GM23338 (cell line): Measurements from ENCODE around the gene ZMAT5. TPM values are rescaled to one million over a fixed set of nuclear protein-coding genes. Genes with fewer than 3 reads are reported as not detected.

Source experiments
- ATAC-seq: fragments of 200-7000 bp; cut with Tn5 transposase; 3 replicates; pipeline ENCODE4 v1.9.1; 2020
- DNase-seq: peaks from one replicate; pipeline ENCODE4 v3.0.0-alpha.2; 2015; ENCODE audit warnings: low spot score
- H2AFZ ChIP-seq: fragments of 200-600 bp; sonication (generic); 2 replicates; pipeline ENCODE4 v1.8.0; 2016; ENCODE audit warnings: antibody characterized with exemption, mild to moderate bottlenecking, moderate library complexity
- H3F3A ChIP-seq: fragments of 200-600 bp; sonication (generic); replicated peaks from 2 replicates; pipeline ENCODE4 v1.8.0; 2017; ENCODE audit warnings: antibody characterized with exemption, mixed run types, low read depth
- H3K27ac ChIP-seq: fragments of 200-600 bp; sonication (generic); 2 replicates; pipeline ENCODE4 v1.6.1; 2016; ENCODE audit warnings: low read depth
- H3K27me3 ChIP-seq: fragments of 200-600 bp; sonication (generic); 2 replicates; pipeline ENCODE4 v1.8.0; 2016; ENCODE audit warnings: mild to moderate bottlenecking, mixed run types, moderate library complexity; ENCODE audit not compliant: insufficient read depth
- H3K36me3 ChIP-seq: fragments of 200-600 bp; sonication (generic); 2 replicates; pipeline ENCODE4 v1.8.0; 2016; ENCODE audit warnings: mild to moderate bottlenecking; ENCODE audit not compliant: insufficient read depth
- H3K4me1 ChIP-seq: fragments of 200-600 bp; sonication (generic); 2 replicates; pipeline ENCODE4 v1.8.0; 2016; ENCODE audit warnings: mild to moderate bottlenecking, moderate library complexity; ENCODE audit not compliant: insufficient read depth
- H3K4me2 ChIP-seq: fragments of 200-600 bp; sonication (generic); 2 replicates; pipeline ENCODE4 v1.7.1; 2017; ENCODE audit warnings: mixed run types
- H3K4me3 ChIP-seq: fragments of 200-600 bp; sonication (generic); 2 replicates; pipeline ENCODE4 v1.6.1; 2016; ENCODE audit warnings: mixed run types
- H3K79me2 ChIP-seq: fragments of 200-600 bp; sonication (generic); replicated peaks from 2 replicates; pipeline ENCODE4 v1.8.0; 2017; ENCODE audit warnings: mild to moderate bottlenecking; ENCODE audit not compliant: insufficient read depth
- H3K9me2 ChIP-seq: fragments of 200-600 bp; sonication (generic); 2 replicates; pipeline ENCODE4 v1.8.0; 2017; ENCODE audit not compliant: insufficient read depth
- H4K20me1 ChIP-seq: fragments of 200-600 bp; sonication (generic); replicated peaks from 2 replicates; pipeline ENCODE4 v1.8.0; 2017; ENCODE audit warnings: mild to moderate bottlenecking; ENCODE audit not compliant: insufficient read depth
- H3K27ac Mint-ChIP-seq: 2 replicates; pipeline ENCODE4 v1.8.0; 2020; ENCODE audit warnings: inconsistent platforms, mild to moderate bottlenecking, moderate library complexity, mixed read lengths
- H3K27me3 Mint-ChIP-seq: 3 replicates; pipeline ENCODE4 v1.8.0; 2022; ENCODE audit warnings: low read depth, mild to moderate bottlenecking, moderate library complexity, mixed read lengths, inconsistent platforms; ENCODE audit not compliant: insufficient read depth, poor library complexity
- H3K36me3 Mint-ChIP-seq: 3 replicates; pipeline ENCODE4 v1.8.0; 2021; ENCODE audit warnings: low read depth, mild to moderate bottlenecking, inconsistent platforms, moderate library complexity, mixed read lengths
- H3K4me1 Mint-ChIP-seq: 3 replicates; pipeline ENCODE4 v1.8.0; 2020; ENCODE audit warnings: mild to moderate bottlenecking, inconsistent platforms, mixed read lengths
- H3K4me3 Mint-ChIP-seq: 3 replicates; pipeline ENCODE4 v1.8.0; 2021; ENCODE audit warnings: moderate library complexity, mild to moderate bottlenecking, inconsistent platforms, mixed read lengths
- H3K9me3 Mint-ChIP-seq: 3 replicates; pipeline ENCODE4 v1.8.0; 2020; ENCODE audit warnings: moderate library complexity, mild to moderate bottlenecking, inconsistent platforms, mixed read lengths
- CREB1 ChIP-seq: fragments of 250-450 bp; sonication (Bioruptor Pico); IDR thresholded peaks from 2 replicates; pipeline ENCODE4 v1.5.0; 2020; ENCODE audit warnings: low read depth, mild to moderate bottlenecking, moderate library complexity
- EZH2phosphoT487 ChIP-seq: fragments of 200-600 bp; sonication (generic); IDR thresholded peaks from one replicate; pipeline ENCODE4 v1.8.1; 2018; ENCODE audit warnings: antibody characterized with exemption; ENCODE audit not compliant: unreplicated experiment
- NANOG ChIP-seq: IDR thresholded peaks from 2 replicates; pipeline ENCODE4 v1.6.1; 2016; ENCODE audit warnings: antibody characterized with exemption, borderline replicate concordance
- POLR2AphosphoS5 ChIP-seq: IDR thresholded peaks from 2 replicates; pipeline ENCODE4 v1.6.1; 2016; ENCODE audit warnings: antibody characterized with exemption, low read depth
- ZNF114 ChIP-seq: fragments of 250-450 bp; sonication (Bioruptor Pico); IDR thresholded peaks from 2 replicates; pipeline ENCODE4 v1.5.0; 2020; ENCODE audit warnings: mild to moderate bottlenecking, moderate library complexity
- ZNF331 ChIP-seq: fragments of 250-450 bp; sonication (Bioruptor Pico); IDR thresholded peaks from 2 replicates; pipeline ENCODE4 v1.5.0; 2020; ENCODE audit warnings: low read depth, mild to moderate bottlenecking, moderate library complexity
- polyA plus RNA-seq: library from polyadenylated mRNA; unstranded; fragments of >200 nt; fragmentation: Nextera tagmentation; extraction: Ambion mirVana; gene quantifications from 2 replicates; pipeline ENCODE4 v1.2.1, GENCODE V29; 2016
- total RNA-seq: library from RNA; depleted of rRNA; stranded (reverse); fragments of >200 nt; shearing (Covaris generic); gene quantifications from 2 replicates; pipeline ENCODE4 v1.2.3, GENCODE V29; 2014
- TF ChIP-seq, protein P1 (sequence below): IDR thresholded peaks from one replicate; pipeline ENCODE4 v1.6.1; 2018; ENCODE audit warnings: antibody characterized with exemption; ENCODE audit not compliant: unreplicated experiment
- TF ChIP-seq, protein P2 (sequence below): fragments of 250-450 bp; sonication (Bioruptor Pico); IDR thresholded peaks from 2 replicates; pipeline ENCODE4 v1.5.0; 2020; ENCODE audit warnings: mild to moderate bottlenecking, moderate library complexity
- TF ChIP-seq, protein P3 (sequence below), 2 experiments: fragments of 200-600 bp in 1 of 2; sonication (generic) in 1 of 2; conservative IDR thresholded peaks; 2 replicates each; pipeline versions ENCODE4 v1.5.1 to v1.6.1; 2016 to 2017; ENCODE audit warnings: antibody characterized with exemption in 2 of 2, low read depth in 2 of 2, mild to moderate bottlenecking in 2 of 2, moderate library complexity in 1 of 2

ZMAT5 gene
- total and polyA plus RNA-seq, 2 experiments from 2014 or later = 14.6 to 25.4 TPM

DNA sequence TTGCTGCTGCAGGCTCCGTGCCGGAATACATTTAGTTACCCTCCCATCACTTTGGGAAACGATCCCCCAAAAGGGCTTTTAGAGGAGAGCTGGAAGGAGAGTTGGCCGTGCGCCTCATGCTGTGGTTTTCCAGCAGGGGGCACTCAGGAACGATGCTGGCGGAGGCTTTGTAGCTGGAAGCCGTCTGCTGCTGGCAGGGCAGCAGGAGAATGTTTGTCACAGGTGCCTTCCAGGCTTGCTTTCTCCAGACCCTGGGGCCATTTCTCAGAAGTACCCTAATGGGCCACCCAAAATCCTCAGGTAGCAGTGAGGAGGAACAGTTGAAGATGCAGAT, 77.0 kb downstream of the ZMAT5 start:
- ATAC-seq = peak; percentile 56
- Mint-ChIP-seq H3K9me3 (no peaks in the 10 kb centered on the region), H3K4me3 (peak overlapping the region; percentile 20; the same call in 2 of the 3 replicates), H3K27me3 (peaks cover 5% of the 10 kb centered on the region), H3K27ac (no peak overlapping the region), H3K36me3 (no peaks in the 10 kb centered on the region; the same call in 1 of the 3 replicates), H3K4me1 (peaks cover 58% of the 10 kb centered on the region)
- peaks cover 4% of the 10 kb centered on the region for H4K20me1 ChIP-seq
- H3K27ac ChIP-seq = peak overlapping the region; percentile 79
- no peaks in the 10 kb centered on the region; the same call in 1 of the 2 replicates for H3F3A ChIP-seq
- no peaks in the 10 kb centered on the region for H3K27me3 ChIP-seq
- peak overlapping the region; percentile 68 for H3K4me2 ChIP-seq
- no peaks in the 10 kb centered on the region for H3K79me2 ChIP-seq
- TF ChIP-seq EZH2phosphoT487 = no peak
- TF ChIP-seq ZNF331 = no peak
- TF ChIP-seq ZNF114 = no peak
- TF ChIP-seq, protein P1, sequence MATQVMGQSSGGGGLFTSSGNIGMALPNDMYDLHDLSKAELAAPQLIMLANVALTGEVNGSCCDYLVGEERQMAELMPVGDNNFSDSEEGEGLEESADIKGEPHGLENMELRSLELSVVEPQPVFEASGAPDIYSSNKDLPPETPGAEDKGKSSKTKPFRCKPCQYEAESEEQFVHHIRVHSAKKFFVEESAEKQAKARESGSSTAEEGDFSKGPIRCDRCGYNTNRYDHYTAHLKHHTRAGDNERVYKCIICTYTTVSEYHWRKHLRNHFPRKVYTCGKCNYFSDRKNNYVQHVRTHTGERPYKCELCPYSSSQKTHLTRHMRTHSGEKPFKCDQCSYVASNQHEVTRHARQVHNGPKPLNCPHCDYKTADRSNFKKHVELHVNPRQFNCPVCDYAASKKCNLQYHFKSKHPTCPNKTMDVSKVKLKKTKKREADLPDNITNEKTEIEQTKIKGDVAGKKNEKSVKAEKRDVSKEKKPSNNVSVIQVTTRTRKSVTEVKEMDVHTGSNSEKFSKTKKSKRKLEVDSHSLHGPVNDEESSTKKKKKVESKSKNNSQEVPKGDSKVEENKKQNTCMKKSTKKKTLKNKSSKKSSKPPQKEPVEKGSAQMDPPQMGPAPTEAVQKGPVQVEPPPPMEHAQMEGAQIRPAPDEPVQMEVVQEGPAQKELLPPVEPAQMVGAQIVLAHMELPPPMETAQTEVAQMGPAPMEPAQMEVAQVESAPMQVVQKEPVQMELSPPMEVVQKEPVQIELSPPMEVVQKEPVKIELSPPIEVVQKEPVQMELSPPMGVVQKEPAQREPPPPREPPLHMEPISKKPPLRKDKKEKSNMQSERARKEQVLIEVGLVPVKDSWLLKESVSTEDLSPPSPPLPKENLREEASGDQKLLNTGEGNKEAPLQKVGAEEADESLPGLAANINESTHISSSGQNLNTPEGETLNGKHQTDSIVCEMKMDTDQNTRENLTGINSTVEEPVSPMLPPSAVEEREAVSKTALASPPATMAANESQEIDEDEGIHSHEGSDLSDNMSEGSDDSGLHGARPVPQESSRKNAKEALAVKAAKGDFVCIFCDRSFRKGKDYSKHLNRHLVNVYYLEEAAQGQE = no peak
- TF ChIP-seq, protein P2, sequence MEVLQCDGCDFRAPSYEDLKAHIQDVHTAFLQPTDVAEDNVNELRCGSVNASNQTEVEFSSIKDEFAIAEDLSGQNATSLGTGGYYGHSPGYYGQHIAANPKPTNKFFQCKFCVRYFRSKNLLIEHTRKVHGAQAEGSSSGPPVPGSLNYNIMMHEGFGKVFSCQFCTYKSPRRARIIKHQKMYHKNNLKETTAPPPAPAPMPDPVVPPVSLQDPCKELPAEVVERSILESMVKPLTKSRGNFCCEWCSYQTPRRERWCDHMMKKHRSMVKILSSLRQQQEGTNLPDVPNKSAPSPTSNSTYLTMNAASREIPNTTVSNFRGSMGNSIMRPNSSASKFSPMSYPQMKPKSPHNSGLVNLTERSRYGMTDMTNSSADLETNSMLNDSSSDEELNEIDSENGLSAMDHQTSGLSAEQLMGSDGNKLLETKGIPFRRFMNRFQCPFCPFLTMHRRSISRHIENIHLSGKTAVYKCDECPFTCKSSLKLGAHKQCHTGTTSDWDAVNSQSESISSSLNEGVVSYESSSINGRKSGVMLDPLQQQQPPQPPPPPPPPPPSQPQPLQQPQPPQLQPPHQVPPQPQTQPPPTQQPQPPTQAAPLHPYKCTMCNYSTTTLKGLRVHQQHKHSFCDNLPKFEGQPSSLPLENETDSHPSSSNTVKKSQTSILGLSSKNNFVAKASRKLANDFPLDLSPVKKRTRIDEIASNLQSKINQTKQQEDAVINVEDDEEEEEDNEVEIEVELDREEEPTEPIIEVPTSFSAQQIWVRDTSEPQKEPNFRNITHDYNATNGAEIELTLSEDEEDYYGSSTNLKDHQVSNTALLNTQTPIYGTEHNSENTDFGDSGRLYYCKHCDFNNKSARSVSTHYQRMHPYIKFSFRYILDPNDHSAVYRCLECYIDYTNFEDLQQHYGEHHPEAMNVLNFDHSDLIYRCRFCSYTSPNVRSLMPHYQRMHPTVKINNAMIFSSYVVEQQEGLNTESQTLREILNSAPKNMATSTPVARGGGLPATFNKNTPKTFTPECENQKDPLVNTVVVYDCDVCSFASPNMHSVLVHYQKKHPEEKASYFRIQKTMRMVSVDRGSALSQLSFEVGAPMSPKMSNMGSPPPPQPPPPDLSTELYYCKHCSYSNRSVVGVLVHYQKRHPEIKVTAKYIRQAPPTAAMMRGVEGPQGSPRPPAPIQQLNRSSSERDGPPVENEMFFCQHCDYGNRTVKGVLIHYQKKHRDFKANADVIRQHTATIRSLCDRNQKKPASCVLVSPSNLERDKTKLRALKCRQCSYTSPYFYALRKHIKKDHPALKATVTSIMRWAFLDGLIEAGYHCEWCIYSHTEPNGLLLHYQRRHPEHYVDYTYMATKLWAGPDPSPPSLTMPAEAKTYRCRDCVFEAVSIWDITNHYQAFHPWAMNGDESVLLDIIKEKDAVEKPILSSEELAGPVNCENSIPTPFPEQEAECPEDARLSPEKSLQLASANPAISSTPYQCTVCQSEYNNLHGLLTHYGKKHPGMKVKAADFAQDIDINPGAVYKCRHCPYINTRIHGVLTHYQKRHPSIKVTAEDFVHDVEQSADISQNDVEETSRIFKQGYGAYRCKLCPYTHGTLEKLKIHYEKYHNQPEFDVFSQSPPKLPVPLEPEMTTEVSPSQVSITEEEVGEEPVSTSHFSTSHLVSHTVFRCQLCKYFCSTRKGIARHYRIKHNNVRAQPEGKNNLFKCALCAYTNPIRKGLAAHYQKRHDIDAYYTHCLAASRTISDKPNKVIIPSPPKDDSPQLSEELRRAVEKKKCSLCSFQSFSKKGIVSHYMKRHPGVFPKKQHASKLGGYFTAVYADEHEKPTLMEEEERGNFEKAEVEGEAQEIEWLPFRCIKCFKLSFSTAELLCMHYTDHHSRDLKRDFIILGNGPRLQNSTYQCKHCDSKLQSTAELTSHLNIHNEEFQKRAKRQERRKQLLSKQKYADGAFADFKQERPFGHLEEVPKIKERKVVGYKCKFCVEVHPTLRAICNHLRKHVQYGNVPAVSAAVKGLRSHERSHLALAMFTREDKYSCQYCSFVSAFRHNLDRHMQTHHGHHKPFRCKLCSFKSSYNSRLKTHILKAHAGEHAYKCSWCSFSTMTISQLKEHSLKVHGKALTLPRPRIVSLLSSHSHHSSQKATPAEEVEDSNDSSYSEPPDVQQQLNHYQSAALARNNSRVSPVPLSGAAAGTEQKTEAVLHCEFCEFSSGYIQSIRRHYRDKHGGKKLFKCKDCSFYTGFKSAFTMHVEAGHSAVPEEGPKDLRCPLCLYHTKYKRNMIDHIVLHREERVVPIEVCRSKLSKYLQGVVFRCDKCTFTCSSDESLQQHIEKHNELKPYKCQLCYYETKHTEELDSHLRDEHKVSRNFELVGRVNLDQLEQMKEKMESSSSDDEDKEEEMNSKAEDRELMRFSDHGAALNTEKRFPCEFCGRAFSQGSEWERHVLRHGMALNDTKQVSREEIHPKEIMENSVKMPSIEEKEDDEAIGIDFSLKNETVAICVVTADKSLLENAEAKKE = peak; percentile 39; the same call in 1 of the 2 replicates
- TF ChIP-seq, protein P3, sequence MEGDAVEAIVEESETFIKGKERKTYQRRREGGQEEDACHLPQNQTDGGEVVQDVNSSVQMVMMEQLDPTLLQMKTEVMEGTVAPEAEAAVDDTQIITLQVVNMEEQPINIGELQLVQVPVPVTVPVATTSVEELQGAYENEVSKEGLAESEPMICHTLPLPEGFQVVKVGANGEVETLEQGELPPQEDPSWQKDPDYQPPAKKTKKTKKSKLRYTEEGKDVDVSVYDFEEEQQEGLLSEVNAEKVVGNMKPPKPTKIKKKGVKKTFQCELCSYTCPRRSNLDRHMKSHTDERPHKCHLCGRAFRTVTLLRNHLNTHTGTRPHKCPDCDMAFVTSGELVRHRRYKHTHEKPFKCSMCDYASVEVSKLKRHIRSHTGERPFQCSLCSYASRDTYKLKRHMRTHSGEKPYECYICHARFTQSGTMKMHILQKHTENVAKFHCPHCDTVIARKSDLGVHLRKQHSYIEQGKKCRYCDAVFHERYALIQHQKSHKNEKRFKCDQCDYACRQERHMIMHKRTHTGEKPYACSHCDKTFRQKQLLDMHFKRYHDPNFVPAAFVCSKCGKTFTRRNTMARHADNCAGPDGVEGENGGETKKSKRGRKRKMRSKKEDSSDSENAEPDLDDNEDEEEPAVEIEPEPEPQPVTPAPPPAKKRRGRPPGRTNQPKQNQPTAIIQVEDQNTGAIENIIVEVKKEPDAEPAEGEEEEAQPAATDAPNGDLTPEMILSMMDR (conservative IDR thresholded peaks at IDR 0.05; ENCODE audit: low read depth in 2 of 2) = peak; percentile 84 to 86
- no peak for TF ChIP-seq POLR2AphosphoS5
- TF ChIP-seq CREB1 (CRISPR knock-in tag) = no peak
- no peak for TF ChIP-seq NANOG
- no peaks in the 10 kb centered on the region for H3K36me3 ChIP-seq
- H2AFZ ChIP-seq = 0 out of 2 replicates have a peak overlapping the region, but pooled peaks have one; percentile 35
- peaks cover 48% of the 10 kb centered on the region for H3K4me1 ChIP-seq
- peak overlapping the region; percentile 27; the same call in 1 of the 2 replicates for H3K4me3 ChIP-seq
- H3K9me2 ChIP-seq = no peaks in the 10 kb centered on the region
- DNase-seq = peak; percentile 90
